Progenitor cell of endocrine pancreas (in vitro differentiated cells): ENCODE results near the gene TRIP12. TPM values are rescaled to one million over a fixed set of nuclear protein-coding genes. Genes with fewer than 3 reads are reported as not detected.
"Not testable (repeated sequence)": the region's sequence is repeated elsewhere in the genome, so short reads cannot be mapped to it uniquely, and the experiment has no call there.

ENCODE experiments used
- DNase-seq: peaks from one replicate; pipeline ENCODE4 v3.0.0; 2021; ENCODE audit warnings: low spot score; ENCODE audit not compliant: unreplicated experiment
- H3K27ac Mint-ChIP-seq: 2 replicates; pipeline ENCODE4 v1.8.0; 2021; ENCODE audit warnings: mild to moderate bottlenecking, moderate library complexity, mixed read lengths
- H3K27me3 Mint-ChIP-seq: 2 replicates; pipeline ENCODE4 v1.8.0; 2021; ENCODE audit warnings: mixed read lengths
- H3K36me3 Mint-ChIP-seq: 2 replicates; pipeline ENCODE4 v1.8.0; 2022; ENCODE audit warnings: mixed read lengths; ENCODE audit not compliant: insufficient read depth
- H3K4me1 Mint-ChIP-seq: 2 replicates; pipeline ENCODE4 v1.8.0; 2021; ENCODE audit warnings: low read depth, mixed read lengths
- H3K4me3 Mint-ChIP-seq: 2 replicates; pipeline ENCODE4 v1.8.0; 2021; ENCODE audit warnings: low read depth, mild to moderate bottlenecking, moderate library complexity, mixed read lengths
- H3K9me3 Mint-ChIP-seq: 2 replicates; pipeline ENCODE4 v1.8.0; 2021; ENCODE audit warnings: low read depth, mixed read lengths
- total RNA-seq: library from RNA; stranded (reverse); gene quantifications from 2 replicates; pipeline ENCODE4 v1.2.1, GENCODE V29; 2021
- TF ChIP-seq, protein P1 (sequence below): fragments of 200-600 bp; sonication (generic); IDR thresholded peaks from one replicate; pipeline ENCODE4 v1.5.0; 2021; ENCODE audit warnings: antibody characterized with exemption, mild to moderate bottlenecking; ENCODE audit not compliant: unreplicated experiment

TRIP12 gene
- total RNA-seq, 1 donor from 2014 or later: 228 TPM

DNA sequence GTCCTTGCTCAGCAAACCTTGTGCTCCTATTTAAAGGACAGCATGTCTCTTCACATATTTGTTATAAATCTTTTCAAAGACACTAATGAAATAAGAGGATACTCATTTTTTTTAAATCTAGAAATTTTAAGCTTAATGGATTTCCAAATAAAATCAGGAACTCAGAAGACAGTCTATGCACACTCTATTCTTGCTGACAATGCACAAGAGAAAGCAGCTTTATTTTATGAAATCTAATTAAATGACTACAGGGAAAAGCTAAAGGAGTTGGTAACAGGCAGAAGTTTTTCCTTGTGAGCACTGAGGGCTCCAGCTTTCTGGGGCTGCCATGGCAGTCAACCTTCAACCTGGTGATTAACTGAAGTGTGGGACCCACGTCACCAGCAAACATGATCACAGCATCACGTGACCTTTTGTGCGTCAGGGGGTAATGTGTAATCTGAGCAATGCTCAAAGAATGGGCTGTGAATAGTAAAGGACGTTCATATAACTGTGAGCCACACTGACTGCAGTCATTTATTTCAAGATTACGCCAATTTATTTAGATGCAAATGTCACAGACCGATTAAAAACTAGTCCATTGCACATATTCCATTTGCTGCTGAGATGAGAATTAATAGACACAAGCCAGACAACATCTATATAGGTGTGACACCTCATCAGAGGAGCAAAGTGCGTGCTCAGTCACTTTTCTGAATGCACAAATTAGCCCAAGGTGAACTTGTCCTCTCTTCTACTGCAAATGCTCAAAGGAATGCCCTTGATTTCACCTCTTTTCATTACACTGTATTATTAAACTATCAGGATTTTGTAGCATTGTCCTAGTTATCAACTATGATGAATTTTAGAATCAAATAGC is 195.9 kb downstream of the TRIP12 start:
- peaks cover 10% of the 10 kb centered on the region for H3K27me3 Mint-ChIP-seq
- no peaks in the 10 kb centered on the region for H3K36me3 Mint-ChIP-seq
- no peaks in the 10 kb centered on the region for H3K9me3 Mint-ChIP-seq
- no peak for DNase-seq
- no peak overlapping the region for H3K27ac Mint-ChIP-seq
- no peak overlapping the region for H3K4me3 Mint-ChIP-seq
- no peaks in the 10 kb centered on the region for H3K4me1 Mint-ChIP-seq
- TF ChIP-seq, protein P1, sequence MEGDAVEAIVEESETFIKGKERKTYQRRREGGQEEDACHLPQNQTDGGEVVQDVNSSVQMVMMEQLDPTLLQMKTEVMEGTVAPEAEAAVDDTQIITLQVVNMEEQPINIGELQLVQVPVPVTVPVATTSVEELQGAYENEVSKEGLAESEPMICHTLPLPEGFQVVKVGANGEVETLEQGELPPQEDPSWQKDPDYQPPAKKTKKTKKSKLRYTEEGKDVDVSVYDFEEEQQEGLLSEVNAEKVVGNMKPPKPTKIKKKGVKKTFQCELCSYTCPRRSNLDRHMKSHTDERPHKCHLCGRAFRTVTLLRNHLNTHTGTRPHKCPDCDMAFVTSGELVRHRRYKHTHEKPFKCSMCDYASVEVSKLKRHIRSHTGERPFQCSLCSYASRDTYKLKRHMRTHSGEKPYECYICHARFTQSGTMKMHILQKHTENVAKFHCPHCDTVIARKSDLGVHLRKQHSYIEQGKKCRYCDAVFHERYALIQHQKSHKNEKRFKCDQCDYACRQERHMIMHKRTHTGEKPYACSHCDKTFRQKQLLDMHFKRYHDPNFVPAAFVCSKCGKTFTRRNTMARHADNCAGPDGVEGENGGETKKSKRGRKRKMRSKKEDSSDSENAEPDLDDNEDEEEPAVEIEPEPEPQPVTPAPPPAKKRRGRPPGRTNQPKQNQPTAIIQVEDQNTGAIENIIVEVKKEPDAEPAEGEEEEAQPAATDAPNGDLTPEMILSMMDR: no peak

DNA sequence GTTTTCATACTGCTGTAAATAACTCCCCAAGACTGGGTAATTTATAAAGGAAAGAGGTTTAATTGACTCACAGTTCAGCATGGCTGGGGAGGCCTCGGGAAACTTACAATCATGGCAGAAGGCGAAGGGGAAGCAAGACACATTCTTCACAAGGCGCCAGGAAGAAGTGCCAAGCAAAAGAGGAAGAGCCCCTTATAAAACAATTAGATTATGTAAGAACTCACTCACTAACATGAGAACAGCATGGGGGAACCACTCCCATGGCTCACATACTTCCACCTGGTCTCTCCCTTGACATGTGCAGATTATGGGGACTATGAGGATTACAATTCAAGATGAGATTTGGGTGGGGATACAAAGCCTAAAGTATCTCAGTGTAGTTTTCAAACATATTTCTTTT is 198.6 kb downstream of the TRIP12 start:
- H3K27ac Mint-ChIP-seq, H3K36me3 Mint-ChIP-seq, H3K4me1 Mint-ChIP-seq, H3K4me3 Mint-ChIP-seq, H3K9me3 Mint-ChIP-seq, DNase-seq: not testable (repeated sequence)
- H3K27me3 Mint-ChIP-seq: peaks cover 22% of the 10 kb centered on the region

DNA sequence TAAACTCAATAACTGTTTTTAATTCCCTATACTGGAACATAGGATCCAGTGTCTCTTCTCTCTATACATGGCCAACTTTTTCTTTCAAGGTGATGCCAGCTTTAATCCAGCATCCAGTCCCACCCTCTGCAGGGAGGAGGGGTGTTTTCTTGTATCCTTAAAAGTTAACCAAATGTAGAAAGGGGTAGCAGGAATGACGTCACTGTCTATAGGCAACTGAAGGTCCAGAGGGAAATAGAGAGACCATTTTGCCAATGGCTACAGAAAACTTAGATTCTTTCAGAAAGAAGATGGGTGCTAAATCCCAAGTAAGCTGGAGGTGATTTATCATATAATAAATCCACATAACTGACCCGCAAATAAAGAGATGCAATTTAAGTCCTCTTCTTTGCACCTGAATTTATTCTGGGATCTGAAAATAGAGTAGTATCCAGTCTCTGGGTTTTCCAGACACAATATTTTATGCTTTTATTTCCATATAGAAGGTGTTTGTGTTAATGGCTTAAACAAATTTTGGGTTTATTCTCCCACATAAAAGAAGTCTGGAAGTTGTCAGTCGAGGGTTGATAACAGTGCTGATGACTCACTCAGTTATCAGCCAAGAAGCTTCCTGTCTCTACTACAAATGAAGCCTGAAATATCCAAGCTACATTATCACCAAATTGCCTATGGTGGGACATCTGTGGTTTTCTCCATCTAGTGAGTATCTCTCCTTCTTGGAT is 201.7 kb downstream of the TRIP12 start:
- Mint-ChIP-seq H3K9me3 (no peaks in the 10 kb centered on the region), H3K27ac (no peak overlapping the region), H3K4me1 (peaks cover 3% of the 10 kb centered on the region), H3K4me3 (no peak overlapping the region), H3K27me3 (peaks cover 53% of the 10 kb centered on the region), H3K36me3 (no peaks in the 10 kb centered on the region)
- DNase-seq: no peak
- TF ChIP-seq, protein P1: no peak

DNA sequence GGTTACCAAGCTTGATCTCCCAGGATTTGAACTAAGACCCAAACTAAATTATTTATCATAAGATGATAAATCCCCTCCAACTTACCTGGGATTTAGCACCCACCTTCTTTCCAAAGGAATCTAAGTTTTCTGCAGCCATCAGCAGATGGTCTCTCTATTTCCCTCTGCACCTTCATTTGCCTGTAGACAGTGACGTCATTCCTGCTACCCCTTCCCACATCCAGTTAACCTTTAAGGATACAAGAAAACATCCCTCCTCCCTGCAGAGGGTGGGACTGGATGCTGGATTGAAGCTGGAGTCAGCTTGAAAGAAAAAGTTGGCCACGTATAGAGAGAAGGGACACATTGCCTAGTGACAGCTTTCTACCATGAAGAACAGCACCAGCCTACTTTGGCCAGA is 203.8 kb downstream of the TRIP12 start:
- peaks cover 55% of the 10 kb centered on the region for H3K27me3 Mint-ChIP-seq
- TF ChIP-seq, protein P1: no peak
- no peaks in the 10 kb centered on the region for H3K9me3 Mint-ChIP-seq
- H3K36me3 Mint-ChIP-seq: no peaks in the 10 kb centered on the region
- H3K4me1 Mint-ChIP-seq: peaks cover 4% of the 10 kb centered on the region
- DNase-seq: no peak
- no peak overlapping the region for H3K4me3 Mint-ChIP-seq
- H3K27ac Mint-ChIP-seq: no peak overlapping the region

DNA sequence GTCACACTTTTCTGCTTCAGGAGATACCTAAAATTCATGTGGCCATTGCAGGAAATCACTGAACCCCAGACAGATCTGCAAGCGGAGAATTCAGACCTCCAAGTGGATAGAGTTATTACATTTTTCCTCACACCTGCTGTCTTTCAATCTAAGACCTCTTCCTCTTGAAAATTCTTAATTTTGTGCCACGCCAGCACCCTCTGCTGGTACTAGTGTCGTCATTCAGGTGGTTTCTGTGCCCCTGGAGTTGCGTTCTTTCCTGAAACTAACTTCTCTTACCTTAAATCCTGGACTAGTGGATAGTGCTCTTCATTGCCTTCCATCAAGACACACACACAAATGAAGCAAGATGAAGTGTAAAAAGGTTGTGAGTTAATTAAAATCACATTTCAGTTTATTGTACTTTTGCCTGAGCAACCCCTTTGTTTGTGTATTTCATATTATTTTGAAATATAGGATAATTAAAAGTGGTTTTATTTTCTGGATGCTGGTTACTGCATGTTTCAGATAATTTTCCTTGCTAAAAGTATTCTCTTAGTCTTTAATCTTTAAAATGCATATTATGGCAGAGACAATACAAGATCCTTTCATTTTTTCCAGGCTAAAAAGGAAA is 205.8 kb downstream of the TRIP12 start:
- TF ChIP-seq, protein P1: peak; percentile 61
- Mint-ChIP-seq H3K4me1 (peaks cover 4% of the 10 kb centered on the region), H3K4me3 (peak overlapping the region; percentile 9), H3K9me3 (no peaks in the 10 kb centered on the region), H3K27ac (no peak overlapping the region), H3K27me3 (peaks cover 72% of the 10 kb centered on the region), H3K36me3 (no peaks in the 10 kb centered on the region)
- DNase-seq: no peak
